Amniotic epithelial cell (primary cell): ENCODE data around the gene TMC4.
A peak's percentile ranks its signal among the peaks of the same experiment; 100 is the strongest.

Experiments used
- DNase-seq: peaks from one replicate; pipeline ENCODE4 v3.0.0-alpha.2; 2010; ENCODE audit warnings: low read depth

The TMC4 gene

GRCh38 chr19:54154603-54155345, 18.2 kb downstream of the TMC4 start:
- no peak for DNase-seq

- DNase-seq: no peak
Observed at GRCh38 chr19:54153731-54154326, 19.1 kb downstream of the TMC4 start.

- DNase-seq: no peak
Observed at GRCh38 chr19:54152878-54153524, 20.0 kb downstream of the TMC4 start.

GRCh38 chr19:54152267-54152666, 20.7 kb downstream of the TMC4 start:
- DNase-seq: no peak

GRCh38 chr19:54151362-54152035, 21.5 kb downstream of the TMC4 start:
- no peak for DNase-seq

- DNase-seq: no peak
Observed at GRCh38 chr19:54149021-54149812, 23.7 kb downstream of the TMC4 start.

GRCh38 chr19:54148158-54148557, 24.8 kb downstream of the TMC4 start:
- DNase-seq: no peak

GRCh38 chr19:54147676-54148075, 25.3 kb downstream of the TMC4 start:
- DNase-seq: no peak

- no peak for DNase-seq
Observed at GRCh38 chr19:54145541-54146158, 27.3 kb downstream of the TMC4 start.

GRCh38 chr19:54142166-54142780, 30.7 kb downstream of the TMC4 start:
- no peak for DNase-seq

GRCh38 chr19:54141356-54141755, 31.6 kb downstream of the TMC4 start:
- no peak for DNase-seq

- no peak for DNase-seq
Observed at GRCh38 chr19:54138489-54139256, 34.3 kb downstream of the TMC4 start.

- no peak for DNase-seq
Observed at GRCh38 chr19:54137699-54138488, 35.1 kb downstream of the TMC4 start, which contains the start of gene CNOT3. Gene CNOT3, plus strand, starts transcription at chr19:54137762. Its CDS starts 5,217 bp downstream, at chr19:54142979.

- peak; percentile 100 for DNase-seq
Observed at GRCh38 chr19:54136864-54137698, 35.9 kb downstream of the TMC4 start.

- peak; percentile 22 for DNase-seq
Observed at GRCh38 chr19:54136086-54136863, 36.7 kb downstream of the TMC4 start.

GRCh38 chr19:54133957-54134590, 38.9 kb downstream of the TMC4 start:
- DNase-seq: peak; percentile 47
